GM13977 (cell line): Measurements from ENCODE around the gene SURF1.

Experiments used
- DNase-seq: peaks from one replicate; pipeline ENCODE4 v3.0.0; 2012; ENCODE audit warnings: low spot score
- in situ Hi-C: fragments of 300-500 bp; cut with MboI; formaldehyde crosslinking; loops from one replicate; pipeline ENCODE4 v1.12.0; 2022; ENCODE audit warnings: low sequenced_read_pairs, low pct_unique_long_range_greater_than_20kb, mixed read lengths, inconsistent platforms; ENCODE audit not compliant: unreplicated experiment
- TF ChIP-seq, protein P1 (sequence below): IDR thresholded peaks from 2 replicates; pipeline ENCODE4 v1.5.1; 2012; ENCODE audit warnings: mild to moderate bottlenecking, control low read depth; ENCODE audit not compliant: insufficient read depth; ENCODE audit errors: extremely low read depth, missing control alignments

The SURF1 gene

DNA sequence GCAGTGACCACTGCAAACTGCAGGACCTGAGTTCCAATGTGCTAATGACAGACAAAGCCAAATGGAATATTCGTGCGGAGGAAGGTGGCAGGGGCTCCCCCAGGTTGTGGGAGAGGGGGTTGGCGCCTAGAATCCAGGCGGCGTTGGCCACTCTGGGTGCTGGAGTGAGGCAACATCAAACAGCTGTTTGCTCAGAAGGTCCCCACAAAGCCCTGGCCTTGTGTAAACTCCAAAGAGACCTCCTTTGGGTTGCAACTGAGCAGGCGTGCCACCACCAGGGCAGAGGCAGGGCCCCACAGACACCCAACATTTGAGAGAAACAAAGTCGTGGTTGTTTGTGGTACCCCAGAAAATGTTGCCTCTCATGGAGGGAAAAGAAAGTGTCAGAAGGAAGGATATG is 34.4 kb upstream of the SURF1 start:
- DNase-seq, result no peak
- in situ Hi-C loops, result no loop called here
- TF ChIP-seq, protein P1, sequence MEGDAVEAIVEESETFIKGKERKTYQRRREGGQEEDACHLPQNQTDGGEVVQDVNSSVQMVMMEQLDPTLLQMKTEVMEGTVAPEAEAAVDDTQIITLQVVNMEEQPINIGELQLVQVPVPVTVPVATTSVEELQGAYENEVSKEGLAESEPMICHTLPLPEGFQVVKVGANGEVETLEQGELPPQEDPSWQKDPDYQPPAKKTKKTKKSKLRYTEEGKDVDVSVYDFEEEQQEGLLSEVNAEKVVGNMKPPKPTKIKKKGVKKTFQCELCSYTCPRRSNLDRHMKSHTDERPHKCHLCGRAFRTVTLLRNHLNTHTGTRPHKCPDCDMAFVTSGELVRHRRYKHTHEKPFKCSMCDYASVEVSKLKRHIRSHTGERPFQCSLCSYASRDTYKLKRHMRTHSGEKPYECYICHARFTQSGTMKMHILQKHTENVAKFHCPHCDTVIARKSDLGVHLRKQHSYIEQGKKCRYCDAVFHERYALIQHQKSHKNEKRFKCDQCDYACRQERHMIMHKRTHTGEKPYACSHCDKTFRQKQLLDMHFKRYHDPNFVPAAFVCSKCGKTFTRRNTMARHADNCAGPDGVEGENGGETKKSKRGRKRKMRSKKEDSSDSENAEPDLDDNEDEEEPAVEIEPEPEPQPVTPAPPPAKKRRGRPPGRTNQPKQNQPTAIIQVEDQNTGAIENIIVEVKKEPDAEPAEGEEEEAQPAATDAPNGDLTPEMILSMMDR, result no peak

DNA sequence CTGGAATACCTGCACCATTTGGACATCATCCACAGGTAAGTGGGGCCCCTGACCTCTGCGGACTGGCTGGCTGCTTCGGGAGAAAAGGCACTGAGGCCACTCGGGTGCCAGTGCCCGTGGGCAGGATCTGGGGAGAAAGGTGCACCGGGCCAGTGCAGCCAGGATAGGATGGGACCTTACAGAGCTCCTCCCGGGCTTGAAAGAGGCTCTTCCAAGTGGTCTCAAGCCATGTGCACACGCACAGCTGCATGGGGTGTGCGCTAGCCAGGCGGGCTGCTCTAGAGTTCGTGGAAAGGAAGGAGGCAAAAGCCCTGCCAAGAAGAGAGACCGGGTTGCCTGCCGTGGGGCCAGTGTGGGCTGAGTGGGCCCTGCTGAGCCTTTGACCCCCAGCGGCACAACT is 33.3 kb upstream of the SURF1 start:
- TF ChIP-seq, protein P1, result no peak
- no peak for DNase-seq
- in situ Hi-C loops, result no loop called here

DNA sequence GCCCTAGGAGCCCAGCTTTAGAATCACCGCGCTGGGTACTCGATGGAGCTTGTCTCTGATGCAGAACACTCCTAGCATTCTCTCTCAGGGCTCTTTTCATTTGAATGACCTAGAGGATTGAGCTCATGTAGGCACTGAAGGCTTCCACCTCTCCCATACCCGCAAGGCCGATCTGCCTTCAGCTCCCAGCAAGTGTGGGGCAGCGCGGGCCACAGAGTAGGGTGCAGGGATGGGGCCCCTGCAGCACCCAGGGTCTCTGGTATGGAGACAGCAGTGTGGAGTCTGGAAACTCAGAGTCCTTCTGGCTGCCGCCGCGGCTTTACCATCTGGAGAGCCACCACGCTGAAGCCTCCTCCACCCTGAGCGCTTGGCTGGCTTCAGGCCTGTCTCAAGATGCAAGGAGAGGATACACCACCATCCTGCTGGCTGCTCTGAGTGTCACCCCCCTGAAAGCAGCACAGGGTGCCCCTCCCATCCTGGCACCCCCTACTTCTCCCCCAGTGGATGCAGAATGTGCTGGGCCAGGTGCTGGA is 32.8 kb upstream of the SURF1 start:
- TF ChIP-seq, protein P1, result no peak
- DNase-seq, result no peak
- in situ Hi-C loops, result no loop called here

DNA sequence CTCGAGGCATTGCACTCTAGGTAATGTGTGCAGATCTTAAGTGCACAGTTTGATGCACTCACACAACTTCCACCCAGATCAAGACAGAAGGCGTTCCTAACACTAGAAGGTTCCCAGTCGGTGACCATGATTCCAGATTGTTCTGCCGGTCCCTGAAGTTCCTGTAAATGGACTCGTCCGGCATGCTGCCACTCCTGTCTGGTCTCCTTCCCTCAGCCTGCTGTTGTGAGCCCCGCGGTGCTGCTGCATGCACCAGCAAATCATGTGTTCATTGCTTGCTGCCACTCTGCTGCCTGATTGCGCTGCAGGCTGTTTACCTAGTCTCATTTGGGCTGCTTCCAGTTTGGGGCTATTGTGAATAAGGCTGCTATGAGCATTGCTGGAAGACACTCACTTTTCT is 31.4 kb upstream of the SURF1 start:
- DNase-seq, result no peak
- in situ Hi-C loops, result no loop called here
- TF ChIP-seq, protein P1, result no peak

- in situ Hi-C loops, result no loop called here
- TF ChIP-seq, protein P1, result no peak
- DNase-seq, result no peak
Observed at GRCh38 chr9:133386338-133386737, 30.1 kb upstream of the SURF1 start.

- TF ChIP-seq, protein P1, result no peak
- DNase-seq, result no peak
- in situ Hi-C loops, result no loop called here
Observed at GRCh38 chr9:133385452-133385851, 29.2 kb upstream of the SURF1 start.
